Measurements from ENCODE around the gene SDK2.

- no peak for TF ChIP-seq CTCF (IDR thresholded peaks at IDR 0.05)
- no peak for TF ChIP-seq POLR2AphosphoS5 (IDR thresholded peaks at IDR 0.05)
- no peak for TF ChIP-seq POLR2A (IDR thresholded peaks at IDR 0.05)
Measured at GRCh38 chr17:73335591-73336407, 308.4 kb downstream of the SDK2 start.

Data from prostate gland (tissue), 2 donors.